ENCODE results near the gene BANP. TPM values are rescaled to one million over a fixed set of nuclear protein-coding genes. Genes with fewer than 3 reads are reported as not detected.

The BANP gene
- total RNA-seq, 4 donors from 2014 or later = 18.9 to 33.6 (median 28.2) TPM

GRCh38 chr16:88002749-88003148 is 51.5 kb downstream of the BANP start:
- no peak for TF ChIP-seq POLR2A (IDR thresholded peaks at IDR 0.05; ENCODE audit: low read depth)
- H3K27me3 ChIP-seq = no peaks in the 10 kb centered on the region
- DNase-seq (ENCODE audit: extremely low spot score) = no peak
- H3K36me3 ChIP-seq = peaks cover 3 to 51% (median 35%) of the 10 kb centered on the region in 4 donors
- H3K27ac ChIP-seq (replicated peaks in 1 of 4) = no peak overlapping the region
- peaks cover 0 to 4% (median 0%) of the 10 kb centered on the region in 4 donors for H3K4me1 ChIP-seq
- intact Hi-C loops (cut with DNase I) = no loop called here
- no peak overlapping the region for H3K4me3 ChIP-seq
- 96% methylated on average over 4 of the region's 4 CpGs for WGBS
- no peaks in the 10 kb centered on the region for H3K9me3 ChIP-seq

DNA sequence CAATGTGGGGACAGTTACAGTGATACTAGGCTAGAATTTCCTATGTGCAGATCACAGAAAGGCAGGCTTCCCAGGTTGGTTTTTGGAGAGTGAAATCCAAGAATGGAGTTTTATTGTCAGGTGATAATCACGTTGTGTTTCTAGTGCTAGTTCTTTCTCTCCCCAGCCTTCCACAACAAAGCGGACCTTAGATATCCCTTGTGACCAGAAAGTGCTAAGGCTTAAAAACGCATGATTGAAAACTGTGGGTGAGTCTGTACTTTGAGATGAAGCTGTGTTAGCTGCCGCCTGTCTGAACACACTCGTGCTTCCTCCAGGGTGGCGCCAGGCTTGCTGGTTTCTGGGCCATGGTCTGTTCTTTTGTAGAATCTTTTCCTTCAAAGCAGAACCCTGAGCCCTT is 52.1 kb downstream of the BANP start:
- DNase-seq (ENCODE audit: extremely low spot score) = no peak
- Histone ChIP-seq H3K4me1 (peaks cover 0 to 4% (median 0%) of the 10 kb centered on the region in 4 donors), H3K27ac (replicated peaks in 1 of 4) (no peak overlapping the region), H3K27me3 (no peaks in the 10 kb centered on the region), H3K4me3 (no peak overlapping the region), H3K9me3 (no peaks in the 10 kb centered on the region), H3K36me3 (peaks cover 3 to 52% (median 33%) of the 10 kb centered on the region in 4 donors)
- TF ChIP-seq EP300 (IDR thresholded peaks at IDR 0.05) = no peak
- TF ChIP-seq POLR2AphosphoS5 (IDR thresholded peaks at IDR 0.05) = no peak
- TF ChIP-seq POLR2A (IDR thresholded peaks at IDR 0.05; ENCODE audit: low read depth) = no peak
- no peak for TF ChIP-seq CTCF (IDR thresholded peaks at IDR 0.05)
- intact Hi-C loops (cut with DNase I) = no loop called here
- 96% methylated on average over 6 of the region's 6 CpGs for WGBS

GRCh38 chr16:88003736-88004135 is 52.5 kb downstream of the BANP start:
- Histone ChIP-seq H3K4me1 (peaks cover 0 to 4% (median 0%) of the 10 kb centered on the region in 4 donors), H3K4me3 (no peak overlapping the region), H3K27ac (replicated peaks in 1 of 4) (no peak overlapping the region), H3K27me3 (no peaks in the 10 kb centered on the region), H3K36me3 (peaks cover 3 to 48% (median 35%) of the 10 kb centered on the region in 4 donors), H3K9me3 (no peaks in the 10 kb centered on the region)
- no peak for DNase-seq (ENCODE audit: extremely low spot score)
- no peak for TF ChIP-seq CTCF (IDR thresholded peaks at IDR 0.05)
- TF ChIP-seq POLR2A (IDR thresholded peaks at IDR 0.05; ENCODE audit: low read depth) = no peak
- no peak for TF ChIP-seq POLR2AphosphoS5 (IDR thresholded peaks at IDR 0.05)
- TF ChIP-seq EP300 (IDR thresholded peaks at IDR 0.05) = no peak
- intact Hi-C loops (cut with DNase I) = no loop called here
- 86% methylated on average over 9 of the region's 9 CpGs for WGBS

- Histone ChIP-seq H3K36me3 (peaks cover 3 to 49% (median 38%) of the 10 kb centered on the region in 4 donors), H3K27ac (replicated peaks in 1 of 4) (no peak overlapping the region), H3K27me3 (no peaks in the 10 kb centered on the region), H3K9me3 (no peaks in the 10 kb centered on the region), H3K4me1 (peaks cover 0 to 4% (median 0%) of the 10 kb centered on the region in 4 donors), H3K4me3 (no peak overlapping the region)
- 93% methylated on average over 13 of the region's 16 CpGs for WGBS
- intact Hi-C loops (cut with DNase I) = no loop called here
- no peak for DNase-seq (ENCODE audit: extremely low spot score)
- TF ChIP-seq CTCF (IDR thresholded peaks at IDR 0.05) = no peak
- no peak for TF ChIP-seq POLR2A (IDR thresholded peaks at IDR 0.05; ENCODE audit: low read depth)
- no peak for TF ChIP-seq POLR2AphosphoS5 (IDR thresholded peaks at IDR 0.05)
- no peak for TF ChIP-seq EP300 (IDR thresholded peaks at IDR 0.05)
These were observed 53.2 kb downstream of the BANP start for GRCh38 chr16:88004391-88004790.

DNA sequence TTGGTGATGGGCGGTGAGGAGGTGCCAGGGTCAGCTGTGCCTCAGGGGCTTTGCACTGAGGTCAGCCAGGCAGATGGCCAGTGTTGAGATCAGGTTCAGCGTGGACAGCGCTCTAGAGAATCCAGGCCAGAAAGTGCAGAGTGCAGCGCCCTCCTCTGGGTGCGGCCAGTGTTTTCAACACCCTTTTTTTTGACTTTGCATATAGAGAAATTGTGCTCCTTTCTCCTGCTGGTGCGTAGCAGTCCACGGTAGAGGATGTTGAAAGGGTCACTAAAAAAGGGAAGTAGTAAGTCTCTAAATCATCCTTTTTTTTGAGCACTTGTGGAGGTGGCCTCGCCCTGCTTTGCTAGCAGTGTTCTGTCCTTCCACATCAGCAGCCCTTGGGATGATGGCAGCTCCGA is 53.9 kb downstream of the BANP start:
- Histone ChIP-seq H3K4me1 (peaks cover 0 to 4% (median 0%) of the 10 kb centered on the region in 4 donors), H3K4me3 (no peak overlapping the region), H3K9me3 (no peaks in the 10 kb centered on the region), H3K27me3 (no peaks in the 10 kb centered on the region), H3K27ac (replicated peaks in 1 of 4) (no peak overlapping the region), H3K36me3 (peaks cover 3 to 53% (median 38%) of the 10 kb centered on the region in 4 donors)
- no peak for TF ChIP-seq EP300 (IDR thresholded peaks at IDR 0.05)
- TF ChIP-seq POLR2AphosphoS5 (IDR thresholded peaks at IDR 0.05) = no peak
- no peak for TF ChIP-seq POLR2A (IDR thresholded peaks at IDR 0.05; ENCODE audit: low read depth)
- TF ChIP-seq CTCF (IDR thresholded peaks at IDR 0.05) = no peak
- WGBS = 72% methylated on average over 9 of the region's 9 CpGs
- DNase-seq (ENCODE audit: extremely low spot score) = no peak
- intact Hi-C loops (cut with DNase I) = no loop called here

All from esophagus muscularis mucosa (tissue), 4 donors.